ENCODE measurements around the gene STK33. TPM values are rescaled to one million over a fixed set of nuclear protein-coding genes. Genes with fewer than 3 reads are reported as not detected.

The STK33 gene
- total RNA-seq, 1 experiment from 2014 or later: 19.5 TPM

GRCh38 chr11:8390851-8391612, 203.0 kb downstream of the STK33 start:
- peaks cover 2% of the 10 kb centered on the region; the same call in 1 of the 2 replicates for H3K27me3 Mint-ChIP-seq (ENCODE audit: low read depth)
- no peak overlapping the region for H3K56ac ChIP-seq (ENCODE audit: insufficient read length, low read depth, low read length)
- H3K4me3 Mint-ChIP-seq: no peak overlapping the region

More at GRCh38 chr11:8390851-8391612, 203.0 kb downstream of the STK33 start:
- Histone ChIP-seq H2BK120ac (ENCODE audit: low read depth, low read length, poor library complexity, severe bottlenecking) (no peak overlapping the region), H2BK20ac (ENCODE audit: low read depth, low read length, poor library complexity, severe bottlenecking) (no peak overlapping the region), H3K4me2 (ENCODE audit: insufficient read depth, insufficient read length, low read length) (no peak overlapping the region), H3K18ac (ENCODE audit: insufficient read length, low read depth, low read length) (no peak overlapping the region), H3K4me1 (ENCODE audit: insufficient read depth, low read length) (peaks cover 2% of the 10 kb centered on the region; the same call in 1 of the 2 replicates), H3K23me2 (ENCODE audit: insufficient read length, low read depth, low read length, poor library complexity, severe bottlenecking) (no peaks in the 10 kb centered on the region), H2BK12ac (ENCODE audit: insufficient read length, low read depth, low read length) (no peak overlapping the region), H2BK5ac (ENCODE audit: insufficient read length, low read length) (no peak overlapping the region), H3K27ac (ENCODE audit: insufficient read length, low read depth, low read length) (no peak overlapping the region), H4K8ac (replicated peaks; ENCODE audit: insufficient read length, low read depth, low read length) (no peak overlapping the region), H3T11ph (ENCODE audit: low read length) (no peak overlapping the region), H4K5ac (ENCODE audit: insufficient read length, low read depth, low read length) (no peak overlapping the region), H2BK15ac (ENCODE audit: low read depth, low read length) (no peak overlapping the region), H4K20me1 (ENCODE audit: control insufficient read depth, insufficient read depth, insufficient read length) (no peaks in the 10 kb centered on the region), H3K27me3 (ENCODE audit: insufficient read depth, low read length) (no peaks in the 10 kb centered on the region), H3K79me1 (ENCODE audit: insufficient read depth, low read depth, low read length, poor library complexity, severe bottlenecking) (no peaks in the 10 kb centered on the region), H4K91ac (ENCODE audit: insufficient read length, low read depth, low read length) (no peak overlapping the region), H3K14ac (ENCODE audit: insufficient read depth, low read length) (no peak overlapping the region), H3K23ac (ENCODE audit: insufficient read length, low read depth, low read length) (no peak overlapping the region), H2AK5ac (ENCODE audit: insufficient read length, low read length) (no peak overlapping the region), H3K4ac (ENCODE audit: low read depth, low read length) (no peak overlapping the region), H3K9ac (ENCODE audit: extremely low read depth, insufficient read length, low read length) (no peak overlapping the region), H3K9me3 (ENCODE audit: control insufficient read depth, low read depth, low read length) (no peaks in the 10 kb centered on the region), H3K79me2 (ENCODE audit: insufficient read depth, low read length) (no peaks in the 10 kb centered on the region), H2AFZ (ENCODE audit: low read length) (no peak overlapping the region)
- no CpG with 5 or more reads among the region's 9 CpGs for WGBS (ENCODE audit: extremely low coverage, insufficient read length, low lambda C conversion rate)
- no peak for TF ChIP-seq CTCF (conservative IDR thresholded peaks at IDR 0.05)
- no peak for DNase-seq
- H3K27ac Mint-ChIP-seq: no peak overlapping the region; a peak in 1 of 7 replicates
- peaks cover 3 to 8% of the 10 kb centered on the region in 2 experiments; a peak in 4 of 5 replicates for H3K9me3 Mint-ChIP-seq
- peaks cover 24 to 34% of the 10 kb centered on the region in 2 experiments for H3K4me1 Mint-ChIP-seq
- peaks cover 0 to 9% (median under 1%) of the 10 kb centered on the region in 3 experiments; a peak in 4 of 7 replicates for H3K36me3 Mint-ChIP-seq (ENCODE audit: insufficient read depth in 1 of 3, low read depth in 3 of 3)

Measured in H9 (cell line).